Mucosa of stomach (tissue), 1 donor: ENCODE data around the gene EPB41L1.

Source experiments
- H3K27me3 ChIP-seq: one replicate; pipeline ENCODE4 v1.7.0; 2013; ENCODE audit warnings: mild to moderate bottlenecking, low read length; ENCODE audit not compliant: control insufficient read depth, insufficient read depth
- H3K36me3 ChIP-seq: one replicate; pipeline ENCODE4 v1.7.0; 2013; ENCODE audit warnings: low read length; ENCODE audit not compliant: control insufficient read depth, insufficient read depth
- H3K4me1 ChIP-seq: one replicate; pipeline ENCODE4 v1.7.0; 2013; ENCODE audit warnings: mild to moderate bottlenecking, low read length; ENCODE audit not compliant: control insufficient read depth, insufficient read depth
- H3K4me3 ChIP-seq: one replicate; pipeline ENCODE4 v1.7.0; 2013; ENCODE audit warnings: low read length
- H3K9ac ChIP-seq: one replicate; pipeline ENCODE4 v1.7.0; 2013; ENCODE audit warnings: mild to moderate bottlenecking, low read length, moderate library complexity
- H3K9me3 ChIP-seq: one replicate; pipeline ENCODE4 v1.7.0; 2013; ENCODE audit warnings: mild to moderate bottlenecking, low read length, moderate library complexity; ENCODE audit not compliant: control insufficient read depth
- donor health status: Pancreatic carcinoma.

EPB41L1 gene

DNA sequence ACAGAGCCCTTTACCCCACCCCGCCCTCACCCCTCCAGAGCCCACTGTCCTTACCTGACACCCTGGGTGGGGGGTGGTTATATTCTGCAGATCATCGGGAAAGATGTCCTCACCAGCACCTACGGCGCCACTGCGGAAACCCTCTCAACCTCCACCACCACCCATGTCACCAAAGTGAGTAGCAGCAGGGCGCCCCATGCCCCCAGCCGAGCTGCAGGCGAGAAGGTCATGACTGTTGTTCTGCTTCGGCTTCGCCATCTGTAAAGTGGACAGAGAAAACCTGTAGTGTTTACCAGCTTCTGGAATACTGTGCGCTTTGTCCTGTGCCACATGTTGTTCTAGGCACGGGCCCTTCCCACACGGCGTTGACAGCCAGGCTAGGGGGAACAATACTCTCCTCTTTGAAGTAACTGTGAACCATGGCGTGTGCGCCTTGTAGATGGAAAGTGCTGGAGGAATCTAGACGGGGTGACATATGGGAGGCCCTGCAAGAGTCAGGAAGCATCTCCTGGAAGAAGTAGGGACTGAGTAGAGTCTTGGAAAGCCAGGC, 65.2 kb downstream of the EPB41L1 start:
- Histone ChIP-seq H3K9me3 (no peaks in the 10 kb centered on the region), H3K4me3 (no peak overlapping the region), H3K36me3 (peaks cover 15% of the 10 kb centered on the region), H3K27me3 (no peaks in the 10 kb centered on the region), H3K4me1 (no peaks in the 10 kb centered on the region), H3K9ac (no peak overlapping the region)

GRCh38 chr20:36225666-36226065, 71.1 kb downstream of the EPB41L1 start:
- Histone ChIP-seq H3K27me3 (no peaks in the 10 kb centered on the region), H3K9me3 (no peaks in the 10 kb centered on the region), H3K4me1 (no peaks in the 10 kb centered on the region), H3K4me3 (no peak overlapping the region), H3K36me3 (peaks cover 9% of the 10 kb centered on the region), H3K9ac (no peak overlapping the region)

DNA sequence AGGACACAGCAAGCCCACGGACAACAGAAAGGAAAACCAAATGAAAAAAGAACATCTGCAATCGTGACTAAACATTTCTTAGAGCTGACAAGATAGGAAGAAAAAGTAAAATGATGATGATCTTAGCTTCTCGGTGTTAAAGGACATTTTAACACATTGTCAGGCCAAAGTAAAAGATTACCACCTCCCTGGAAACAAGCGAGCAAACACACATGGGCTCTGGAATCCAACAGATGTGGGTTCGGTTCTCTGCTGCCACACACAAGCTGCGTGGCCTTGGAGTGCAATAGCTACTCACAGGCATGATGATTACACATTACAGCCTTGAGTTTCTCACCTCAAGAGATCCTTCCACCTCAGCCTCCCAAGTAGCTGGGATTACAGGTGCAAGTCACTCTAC, 74.2 kb downstream of the EPB41L1 start:
- Histone ChIP-seq H3K9me3 (no peaks in the 10 kb centered on the region), H3K27me3 (no peaks in the 10 kb centered on the region), H3K4me3 (no peak overlapping the region), H3K9ac (no peak overlapping the region), H3K36me3 (no peaks in the 10 kb centered on the region), H3K4me1 (no peaks in the 10 kb centered on the region)

GRCh38 chr20:36230019-36230418, 75.5 kb downstream of the EPB41L1 start:
- Histone ChIP-seq H3K9me3 (no peaks in the 10 kb centered on the region), H3K36me3 (no peaks in the 10 kb centered on the region), H3K4me1 (no peaks in the 10 kb centered on the region), H3K4me3 (no peak overlapping the region), H3K27me3 (no peaks in the 10 kb centered on the region), H3K9ac (no peak overlapping the region)

- H3K9me3 ChIP-seq = no peaks in the 10 kb centered on the region
- H3K4me3 ChIP-seq = no peak overlapping the region
- H3K27me3 ChIP-seq = no peaks in the 10 kb centered on the region
- peaks cover 5% of the 10 kb centered on the region for H3K4me1 ChIP-seq
- H3K9ac ChIP-seq = no peak overlapping the region
- no peaks in the 10 kb centered on the region for H3K36me3 ChIP-seq
Observed at GRCh38 chr20:36231331-36231730, 76.8 kb downstream of the EPB41L1 start.

GRCh38 chr20:36234771-36235320, 80.3 kb downstream of the EPB41L1 start:
- no peak overlapping the region for H3K4me3 ChIP-seq
- H3K27me3 ChIP-seq = no peaks in the 10 kb centered on the region
- no peak overlapping the region for H3K9ac ChIP-seq
- no peaks in the 10 kb centered on the region for H3K36me3 ChIP-seq
- H3K9me3 ChIP-seq = no peaks in the 10 kb centered on the region
- H3K4me1 ChIP-seq = peaks cover 8% of the 10 kb centered on the region

GRCh38 chr20:36235892-36236785, 81.6 kb downstream of the EPB41L1 start, which contains the start of gene AAR2:
Gene AAR2 (plus strand): TSS chr20:36236478. CDS start chr20:36239869, 3,391 bp downstream.
- H3K27me3 ChIP-seq = no peaks in the 10 kb centered on the region
- H3K9me3 ChIP-seq = no peaks in the 10 kb centered on the region
- peak within 1 kb of the TSS; percentile 78 for H3K4me3 ChIP-seq
- no peaks in the 10 kb centered on the region for H3K36me3 ChIP-seq
- peaks cover 8% of the 10 kb centered on the region for H3K4me1 ChIP-seq
- peak within 1 kb of the TSS; percentile 89 for H3K9ac ChIP-seq

- Histone ChIP-seq H3K4me3 (peak overlapping the region; percentile 78), H3K36me3 (no peaks in the 10 kb centered on the region), H3K27me3 (no peaks in the 10 kb centered on the region), H3K4me1 (peaks cover 8% of the 10 kb centered on the region), H3K9me3 (no peaks in the 10 kb centered on the region), H3K9ac (peak overlapping the region; percentile 89)
Observed at GRCh38 chr20:36236786-36237121, 82.2 kb downstream of the EPB41L1 start.

GRCh38 chr20:36237477-36237876, 82.9 kb downstream of the EPB41L1 start:
- Histone ChIP-seq H3K36me3 (no peaks in the 10 kb centered on the region), H3K9ac (peak overlapping the region; percentile 89), H3K9me3 (no peaks in the 10 kb centered on the region), H3K27me3 (no peaks in the 10 kb centered on the region), H3K4me3 (no peak overlapping the region), H3K4me1 (peaks cover 8% of the 10 kb centered on the region)

- Histone ChIP-seq H3K4me3 (no peak overlapping the region), H3K9ac (no peak overlapping the region), H3K9me3 (no peaks in the 10 kb centered on the region), H3K4me1 (peaks cover 8% of the 10 kb centered on the region), H3K27me3 (no peaks in the 10 kb centered on the region), H3K36me3 (no peaks in the 10 kb centered on the region)
Observed at GRCh38 chr20:36238153-36238552, 83.6 kb downstream of the EPB41L1 start.

DNA sequence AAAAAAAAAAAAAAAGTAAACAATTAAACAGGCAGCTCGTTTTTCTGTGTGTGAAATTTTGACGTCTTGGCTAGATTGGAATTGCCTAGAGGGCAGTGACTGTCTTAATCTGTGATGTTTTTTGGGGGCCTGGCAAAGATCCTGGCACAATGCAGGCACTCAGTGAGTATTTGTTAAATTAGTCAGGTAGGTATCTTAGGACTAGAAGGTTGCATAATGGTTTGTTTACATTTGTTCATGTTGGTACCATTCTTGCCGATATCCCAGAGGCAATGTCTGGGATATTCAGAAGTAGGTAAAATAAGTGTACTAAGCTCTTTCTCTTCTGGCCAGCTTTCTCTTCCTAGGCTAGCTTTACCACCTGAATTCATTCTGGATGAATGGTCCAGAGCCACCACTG, 84.2 kb downstream of the EPB41L1 start:
- no peaks in the 10 kb centered on the region for H3K36me3 ChIP-seq
- H3K27me3 ChIP-seq = no peaks in the 10 kb centered on the region
- peaks cover 8% of the 10 kb centered on the region for H3K4me1 ChIP-seq
- H3K9ac ChIP-seq = no peak overlapping the region
- no peaks in the 10 kb centered on the region for H3K9me3 ChIP-seq
- H3K4me3 ChIP-seq = no peak overlapping the region

- Histone ChIP-seq H3K9me3 (no peaks in the 10 kb centered on the region), H3K4me3 (no peak overlapping the region), H3K27me3 (no peaks in the 10 kb centered on the region), H3K36me3 (peaks cover 4% of the 10 kb centered on the region), H3K4me1 (peaks cover 8% of the 10 kb centered on the region), H3K9ac (no peak overlapping the region)
Observed at GRCh38 chr20:36240076-36240475, 85.5 kb downstream of the EPB41L1 start.
